ENCODE results near the gene GRIA3. TPM values are rescaled to one million over a fixed set of nuclear protein-coding genes. Genes with fewer than 3 reads are reported as not detected.

Gene GRIA3
- polyA plus RNA-seq, 1 of the 3 experiments (the other 2 are of a cell fraction), result 0.15 TPM

- ChIA-PET CTCF (no interaction called here), POLR2A (no interaction called here)
- no peak overlapping the region for H2AFZ ChIP-seq (ENCODE audit: low read depth)
- no peak overlapping the region for H3K4me2 ChIP-seq
- H3K27me3 ChIP-seq (ENCODE audit: insufficient read depth), result no peaks in the 10 kb centered on the region; the same call in 1 of the 2 replicates
- no peak overlapping the region for H3K27ac ChIP-seq (ENCODE audit: low read depth in 2 of 2, low read length in 1 of 2)
- TF ChIP-seq MEF2A (IDR thresholded peaks at IDR 0.05; ENCODE audit: borderline replicate concordance, low read depth) (no peak), FOXM1 (IDR thresholded peaks at IDR 0.05; ENCODE audit: low read depth) (no peak), EP300 (IDR thresholded peaks at IDR 0.05; ENCODE audit: borderline replicate concordance in 1 of 2, low read depth in 1 of 2, low read length in 1 of 2) (no peak), TEAD4 (IDR thresholded peaks at IDR 0.05; ENCODE audit: borderline replicate concordance, insufficient read depth) (no peak), POLR2AphosphoS5 (IDR thresholded peaks at IDR 0.05; ENCODE audit: low read depth, low read length) (no peak), FOXJ3 (CRISPR knock-in tag; IDR thresholded peaks at IDR 0.05) (no peak), ZBTB33 (IDR thresholded peaks at IDR 0.05; ENCODE audit: borderline replicate concordance, low read depth) (no peak), USF1 (IDR thresholded peaks at IDR 0.05; ENCODE audit: borderline replicate concordance, low read depth) (no peak), TAF1 (IDR thresholded peaks at IDR 0.05; ENCODE audit: borderline replicate concordance, low read depth, low read length) (no peak), RCOR1 (IDR thresholded peaks at IDR 0.05; ENCODE audit: low read length) (no peak), SIN3A (IDR thresholded peaks at IDR 0.05; ENCODE audit: borderline replicate concordance, low read depth, low read length) (no peak)
- H3K9me3 ChIP-seq, result no peaks in the 10 kb centered on the region
- WGBS (ENCODE audit: low lambda C conversion rate), result 37% methylated on average over 11 of the region's 11 CpGs
- H4K20me1 ChIP-seq (ENCODE audit: insufficient read depth), result no peaks in the 10 kb centered on the region
- no peaks in the 10 kb centered on the region; a peak in 1 of 4 replicates for H3K4me1 ChIP-seq (ENCODE audit: control insufficient read depth in 1 of 2, insufficient read depth in 2 of 2, low read depth in 1 of 2, low read length in 1 of 2)
- no peak overlapping the region for H3K4me3 ChIP-seq (ENCODE audit: low read depth in 2 of 2, low read length in 1 of 2)
- no peaks in the 10 kb centered on the region for H3K79me2 ChIP-seq (ENCODE audit: insufficient read depth)
- no peaks in the 10 kb centered on the region for H3K36me3 ChIP-seq (replicated peaks in 1 of 2; ENCODE audit: control insufficient read depth in 1 of 2, insufficient read depth in 2 of 2, low read length in 1 of 2)
- DNase-seq, result no peak
- H3K9ac ChIP-seq, result no peak overlapping the region
- H3F3A ChIP-seq (replicated peaks; ENCODE audit: insufficient read depth), result no peaks in the 10 kb centered on the region
- no peaks in the 10 kb centered on the region for H3K9me2 ChIP-seq
Observed at GRCh38 chrX:123481913-123482851, 298.1 kb downstream of the GRIA3 start.

- Histone ChIP-seq H3K9ac (no peak overlapping the region), H4K20me1 (ENCODE audit: insufficient read depth) (no peaks in the 10 kb centered on the region), H3K36me3 (replicated peaks in 1 of 2; ENCODE audit: control insufficient read depth in 1 of 2, insufficient read depth in 2 of 2, low read length in 1 of 2) (no peaks in the 10 kb centered on the region), H2AFZ (ENCODE audit: low read depth) (no peak overlapping the region), H3K4me3 (ENCODE audit: low read depth in 2 of 2, low read length in 1 of 2) (no peak overlapping the region), H3K4me2 (no peak overlapping the region), H3K79me2 (ENCODE audit: insufficient read depth) (no peaks in the 10 kb centered on the region), H3K4me1 (ENCODE audit: control insufficient read depth in 1 of 2, insufficient read depth in 2 of 2, low read depth in 1 of 2, low read length in 1 of 2) (no peaks in the 10 kb centered on the region; a peak in 2 of 4 replicates), H3F3A (replicated peaks; ENCODE audit: insufficient read depth) (no peaks in the 10 kb centered on the region), H3K27me3 (ENCODE audit: insufficient read depth) (no peaks in the 10 kb centered on the region), H3K27ac (ENCODE audit: low read depth in 2 of 2, low read length in 1 of 2) (no peak overlapping the region), H3K9me3 (no peaks in the 10 kb centered on the region), H3K9me2 (no peaks in the 10 kb centered on the region)
- ChIA-PET CTCF (no interaction called here), POLR2A (no interaction called here)
- WGBS (ENCODE audit: low lambda C conversion rate), result 38% methylated on average over 2 of the region's 2 CpGs
- no peak for DNase-seq
- TF ChIP-seq ZBTB33 (IDR thresholded peaks at IDR 0.05; ENCODE audit: borderline replicate concordance, low read depth) (no peak), SMC3 (IDR thresholded peaks at IDR 0.05; ENCODE audit: low read depth, low read length) (no peak), NRF1 (IDR thresholded peaks at IDR 0.05; ENCODE audit: low read depth, low read length) (no peak), TEAD4 (IDR thresholded peaks at IDR 0.05; ENCODE audit: borderline replicate concordance, insufficient read depth) (no peak), TCF12 (IDR thresholded peaks at IDR 0.05) (no peak), FOXM1 (IDR thresholded peaks at IDR 0.05; ENCODE audit: low read depth) (no peak), GATA2 (CRISPR knock-in tag; IDR thresholded peaks at IDR 0.05) (no peak), NFIC (IDR thresholded peaks at IDR 0.05; ENCODE audit: borderline replicate concordance) (no peak), USF1 (IDR thresholded peaks at IDR 0.05; ENCODE audit: borderline replicate concordance, low read depth) (no peak), POLR2AphosphoS5 (IDR thresholded peaks at IDR 0.05; ENCODE audit: low read depth, low read length) (no peak)
Observed at GRCh38 chrX:123486297-123486696, 302.2 kb downstream of the GRIA3 start.
